GM12878 (cell line): ENCODE results near the gene CACNG4. TPM values are rescaled to one million over a fixed set of nuclear protein-coding genes. Genes with fewer than 3 reads are reported as not detected.

Experiments used
- ATAC-seq: fragments of 200-7000 bp; cut with Tn5 transposase; 3 replicates; pipeline ENCODE4 v1.9.1; 2020; ENCODE audit warnings: mild to moderate bottlenecking, moderate library complexity
- BruUV-seq: library from RNA; stranded (reverse); fragments of 400-500 nt; replicated peaks from 2 replicates; lab custom pipeline; 2021; lab: Mats Ljungman, UMichigan
- CTCF ChIA-PET: fragments of 300-600 bp; sonication (Branson Sonifier 250); formaldehyde crosslinking; extraction: SDS; loops from one replicate; lab custom pipeline; 2021; ENCODE audit warnings: inconsistent platforms; lab: Yijun Ruan, JAX
- POLR2A ChIA-PET: fragments of 350-600 bp; formaldehyde crosslinking; extraction: SDS; loops from one replicate; lab custom pipeline; 2021; ENCODE audit warnings: inconsistent platforms; lab: Charles Lee
- RAD21 ChIA-PET: fragments of 300-600 bp; sonication (Branson Sonifier 250); formaldehyde crosslinking; loops from one replicate; lab custom pipeline; 2023; ENCODE audit warnings: antibody characterized with exemption; ENCODE audit not compliant: unreplicated experiment; lab: Charles Lee
- SMC1A ChIA-PET: fragments of 300-600 bp; sonication (Branson Sonifier 250); formaldehyde crosslinking; loops from one replicate; lab custom pipeline; 2023; ENCODE audit not compliant: unreplicated experiment, uncharacterized antibody; lab: Charles Lee
- DNase-seq: peaks from one replicate; pipeline ENCODE4 v3.0.0-alpha.2; 2011; ENCODE audit warnings: low read depth, low spot score
- FAIRE-seq: peaks from 3 replicates; lab custom pipeline; 2011; peaks lifted over from hg19 to GRCh38; lab: Jason Lieb, UNC
- H2AFZ ChIP-seq: 2 replicates; pipeline ENCODE4 v1.6.0; 2011; ENCODE audit warnings: low read depth, low read length, control low read depth; ENCODE audit not compliant: control insufficient read depth
- H3K27ac ChIP-seq: 2 replicates; pipeline ENCODE4 v1.5.1; 2011; ENCODE audit warnings: control low read depth; ENCODE audit not compliant: control insufficient read depth, insufficient read depth
- H3K27me3 ChIP-seq, 2 experiments: replicated peaks in 1 of 2; 2 replicates each; pipeline versions ENCODE4 v1.6.0 to v1.6.1; 2011; ENCODE audit warnings: low read length in 1 of 2; ENCODE audit not compliant: control insufficient read depth in 2 of 2, insufficient read depth in 2 of 2
- H3K36me3 ChIP-seq, 2 experiments: 2 replicates each; pipeline ENCODE4 v1.5.1; 2011; ENCODE audit warnings: low read length in 1 of 2; ENCODE audit not compliant: control insufficient read depth in 2 of 2, insufficient read depth in 2 of 2
- H3K4me1 ChIP-seq: 2 replicates; pipeline ENCODE4 v1.6.1; 2011; ENCODE audit warnings: mild to moderate bottlenecking, low read length, moderate library complexity, mixed read lengths; ENCODE audit not compliant: control insufficient read depth, insufficient read depth
- H3K4me2 ChIP-seq: 2 replicates; pipeline ENCODE4 v1.6.0; 2011; ENCODE audit warnings: control low read depth; ENCODE audit not compliant: control insufficient read depth, insufficient read depth
- H3K4me3 ChIP-seq: fragments of 200-600 bp; sonication (generic); 2 replicates; pipeline ENCODE4 v1.5.1; 2016
- H3K79me2 ChIP-seq: 2 replicates; pipeline ENCODE4 v1.6.0; 2011; ENCODE audit warnings: low read length; ENCODE audit not compliant: control insufficient read depth, insufficient read depth
- H3K9ac ChIP-seq: 2 replicates; pipeline ENCODE4 v1.8.0; 2011; ENCODE audit warnings: low read length, control low read depth, mixed read lengths; ENCODE audit not compliant: control insufficient read depth, insufficient read depth
- H3K9me3 ChIP-seq: replicated peaks from 3 replicates; pipeline ENCODE4 v1.5.1; 2011; ENCODE audit warnings: mild to moderate bottlenecking, low read length; ENCODE audit not compliant: control insufficient read depth, insufficient read depth
- H4K20me1 ChIP-seq: 2 replicates; pipeline ENCODE4 v1.6.0; 2011; ENCODE audit not compliant: control insufficient read depth, insufficient read depth
- CHD2 ChIP-seq: IDR thresholded peaks from 2 replicates; pipeline ENCODE4 v1.6.1; 2011; ENCODE audit warnings: low read depth, low read length, improper control_type of control experiment, borderline replicate concordance
- ETV6 ChIP-seq, 2 experiments: fragments of 450-650 bp in 1 of 2; IDR thresholded peaks in 1 of 2; conservative IDR thresholded peaks in 1 of 2; 2 replicates each; pipeline ENCODE4 v1.6.1; 2014; ENCODE audit warnings: antibody characterized with exemption in 1 of 2, borderline replicate concordance in 1 of 2, low read depth in 1 of 2, mild to moderate bottlenecking in 1 of 2, moderate library complexity in 1 of 2
- FOXM1 ChIP-seq: IDR thresholded peaks from 2 replicates; pipeline ENCODE4 v1.6.1; 2012; ENCODE audit warnings: low read depth, mild to moderate bottlenecking, inconsistent platforms, low read length, moderate library complexity
- HCFC1 ChIP-seq: fragments of 150-350 bp; IDR thresholded peaks from 2 replicates; pipeline ENCODE4 v1.6.1; 2014; ENCODE audit warnings: low read length
- IKZF1 ChIP-seq: fragments of 450-650 bp; conservative IDR thresholded peaks from 2 replicates; pipeline ENCODE4 v1.6.1; 2017; ENCODE audit warnings: antibody characterized with exemption, mild to moderate bottlenecking
- NFIC ChIP-seq: IDR thresholded peaks from 2 replicates; pipeline ENCODE4 v1.6.1; 2012; ENCODE audit warnings: low read depth, mild to moderate bottlenecking, inconsistent platforms, low read length, moderate library complexity
- RUNX3 ChIP-seq: IDR thresholded peaks from 2 replicates; pipeline ENCODE4 v1.6.1; 2012; ENCODE audit warnings: low read length, inconsistent platforms
- SMC3 ChIP-seq: IDR thresholded peaks from 2 replicates; pipeline ENCODE4 v1.6.1; 2011; ENCODE audit warnings: low read length, improper control_type of control experiment, borderline replicate concordance
- SREBF2 ChIP-seq: IDR thresholded peaks from 2 replicates; pipeline ENCODE4 v1.6.1; 2012; ENCODE audit warnings: mild to moderate bottlenecking, low read length
- WGBS: methylation state at CpG from one replicate; pipeline ENCODE4 v1.1.6; 2016; ENCODE audit warnings: low lambda C conversion rate; ENCODE audit not compliant: insufficient replicate concordance, insufficient coverage; ENCODE audit errors: missing lambda C conversion rate; 5-methylcytosine and 5-hydroxymethylcytosine counted together
- in situ Hi-C: fragments of 300-500 bp; cut with MboI; formaldehyde crosslinking; loops from 9 replicates; pipeline ENCODE4 v1.14.3; 2018; ENCODE audit warnings: mixed read lengths
- intact Hi-C: fragments of 100-400 bp; cut with micrococcal nuclease; formaldehyde crosslinking; loops from one replicate; pipeline ENCODE4 v1.14.2; 2022; ENCODE audit not compliant: unreplicated experiment
- polyA plus RNA-seq, 11 experiments: library from polyadenylated mRNA; depleted of rRNA in 4 of 11; unstranded in 6 of 11; stranded (reverse) in 5 of 11; fragments of >200 nt; fragmentation: Nextera tagmentation in 4 of 11; fragmentation: Illumina TruSeq in 1 of 11; extraction: Ambion mirVana in 4 of 11; extraction: Trizol in 1 of 11; gene quantifications; 1 replicate in 1 of 11; 2 replicates in 10 of 11; pipeline versions ENCODE4 v1.2.1 to v1.2.3, GENCODE V29; 2011 to 2016; ENCODE audit warnings: inconsistent platforms in 2 of 11, missing spikeins in 2 of 11, low read depth in 1 of 11
- total RNA-seq, 4 experiments: library from RNA; depleted of rRNA in 3 of 4; stranded (reverse); fragments of >200 nt in 3 of 4; fragmentation: Illumina TruSeq in 1 of 4; extraction: Trizol in 1 of 4; gene quantifications; 2 replicates each; pipeline versions ENCODE4 v1.2.1 to v1.2.3, GENCODE V29; 2013 to 2021
- TF ChIP-seq, protein P1 (sequence below): fragments of 450-650 bp; formaldehyde crosslinking; IDR thresholded peaks from 2 replicates; pipeline ENCODE4 v1.4.0; 2020; ENCODE audit warnings: mild to moderate bottlenecking, moderate library complexity
- TF ChIP-seq, protein P2 (sequence below): fragments of 450-650 bp; IDR thresholded peaks from 2 replicates; pipeline ENCODE4 v1.6.1; 2017; ENCODE audit warnings: antibody characterized with exemption, mild to moderate bottlenecking, moderate library complexity
- TF ChIP-seq, protein P3 (sequence below): fragments of 450-650 bp; formaldehyde crosslinking; IDR thresholded peaks from 2 replicates; pipeline ENCODE4 v1.4.0; 2022; ENCODE audit warnings: mild to moderate bottlenecking, moderate library complexity

The CACNG4 gene
- total and polyA plus RNA-seq, 10 of the 15 experiments (the other 5 are each of a cell fraction or from before 2014, with no cell fraction given) = 0.08 TPM; not detected in 8

DNA sequence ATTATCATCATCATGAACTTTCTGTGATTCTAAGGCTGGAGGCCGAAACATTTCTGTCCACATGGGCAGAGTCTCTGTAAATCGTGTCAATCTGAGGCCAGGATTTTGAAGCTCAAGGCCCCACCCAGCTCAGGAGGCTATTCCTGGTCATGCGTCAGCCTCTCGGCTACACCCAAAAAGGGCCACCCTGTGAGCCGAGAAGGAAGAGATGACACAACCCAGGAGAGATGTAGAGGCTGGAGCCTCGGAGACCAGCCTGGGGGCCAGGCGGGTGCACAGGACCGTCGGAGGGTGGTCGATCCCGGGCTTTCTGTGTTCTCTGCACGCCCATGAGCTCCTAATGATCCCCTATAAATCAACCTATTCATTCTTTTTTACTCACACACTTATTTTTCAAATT is 78.8 kb downstream of the CACNG4 start (continued):
- TF ChIP-seq, protein P1, sequence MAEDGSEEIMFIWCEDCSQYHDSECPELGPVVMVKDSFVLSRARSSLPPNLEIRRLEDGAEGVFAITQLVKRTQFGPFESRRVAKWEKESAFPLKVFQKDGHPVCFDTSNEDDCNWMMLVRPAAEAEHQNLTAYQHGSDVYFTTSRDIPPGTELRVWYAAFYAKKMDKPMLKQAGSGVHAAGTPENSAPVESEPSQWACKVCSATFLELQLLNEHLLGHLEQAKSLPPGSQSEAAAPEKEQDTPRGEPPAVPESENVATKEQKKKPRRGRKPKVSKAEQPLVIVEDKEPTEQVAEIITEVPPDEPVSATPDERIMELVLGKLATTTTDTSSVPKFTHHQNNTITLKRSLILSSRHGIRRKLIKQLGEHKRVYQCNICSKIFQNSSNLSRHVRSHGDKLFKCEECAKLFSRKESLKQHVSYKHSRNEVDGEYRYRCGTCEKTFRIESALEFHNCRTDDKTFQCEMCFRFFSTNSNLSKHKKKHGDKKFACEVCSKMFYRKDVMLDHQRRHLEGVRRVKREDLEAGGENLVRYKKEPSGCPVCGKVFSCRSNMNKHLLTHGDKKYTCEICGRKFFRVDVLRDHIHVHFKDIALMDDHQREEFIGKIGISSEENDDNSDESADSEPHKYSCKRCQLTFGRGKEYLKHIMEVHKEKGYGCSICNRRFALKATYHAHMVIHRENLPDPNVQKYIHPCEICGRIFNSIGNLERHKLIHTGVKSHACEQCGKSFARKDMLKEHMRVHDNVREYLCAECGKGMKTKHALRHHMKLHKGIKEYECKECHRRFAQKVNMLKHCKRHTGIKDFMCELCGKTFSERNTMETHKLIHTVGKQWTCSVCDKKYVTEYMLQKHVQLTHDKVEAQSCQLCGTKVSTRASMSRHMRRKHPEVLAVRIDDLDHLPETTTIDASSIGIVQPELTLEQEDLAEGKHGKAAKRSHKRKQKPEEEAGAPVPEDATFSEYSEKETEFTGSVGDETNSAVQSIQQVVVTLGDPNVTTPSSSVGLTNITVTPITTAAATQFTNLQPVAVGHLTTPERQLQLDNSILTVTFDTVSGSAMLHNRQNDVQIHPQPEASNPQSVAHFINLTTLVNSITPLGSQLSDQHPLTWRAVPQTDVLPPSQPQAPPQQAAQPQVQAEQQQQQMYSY = no peak
- TF ChIP-seq RUNX3 = no peak
- TF ChIP-seq, protein P2, sequence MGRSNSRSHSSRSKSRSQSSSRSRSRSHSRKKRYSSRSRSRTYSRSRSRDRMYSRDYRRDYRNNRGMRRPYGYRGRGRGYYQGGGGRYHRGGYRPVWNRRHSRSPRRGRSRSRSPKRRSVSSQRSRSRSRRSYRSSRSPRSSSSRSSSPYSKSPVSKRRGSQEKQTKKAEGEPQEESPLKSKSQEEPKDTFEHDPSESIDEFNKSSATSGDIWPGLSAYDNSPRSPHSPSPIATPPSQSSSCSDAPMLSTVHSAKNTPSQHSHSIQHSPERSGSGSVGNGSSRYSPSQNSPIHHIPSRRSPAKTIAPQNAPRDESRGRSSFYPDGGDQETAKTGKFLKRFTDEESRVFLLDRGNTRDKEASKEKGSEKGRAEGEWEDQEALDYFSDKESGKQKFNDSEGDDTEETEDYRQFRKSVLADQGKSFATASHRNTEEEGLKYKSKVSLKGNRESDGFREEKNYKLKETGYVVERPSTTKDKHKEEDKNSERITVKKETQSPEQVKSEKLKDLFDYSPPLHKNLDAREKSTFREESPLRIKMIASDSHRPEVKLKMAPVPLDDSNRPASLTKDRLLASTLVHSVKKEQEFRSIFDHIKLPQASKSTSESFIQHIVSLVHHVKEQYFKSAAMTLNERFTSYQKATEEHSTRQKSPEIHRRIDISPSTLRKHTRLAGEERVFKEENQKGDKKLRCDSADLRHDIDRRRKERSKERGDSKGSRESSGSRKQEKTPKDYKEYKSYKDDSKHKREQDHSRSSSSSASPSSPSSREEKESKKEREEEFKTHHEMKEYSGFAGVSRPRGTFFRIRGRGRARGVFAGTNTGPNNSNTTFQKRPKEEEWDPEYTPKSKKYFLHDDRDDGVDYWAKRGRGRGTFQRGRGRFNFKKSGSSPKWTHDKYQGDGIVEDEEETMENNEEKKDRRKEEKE = no peak

DNA sequence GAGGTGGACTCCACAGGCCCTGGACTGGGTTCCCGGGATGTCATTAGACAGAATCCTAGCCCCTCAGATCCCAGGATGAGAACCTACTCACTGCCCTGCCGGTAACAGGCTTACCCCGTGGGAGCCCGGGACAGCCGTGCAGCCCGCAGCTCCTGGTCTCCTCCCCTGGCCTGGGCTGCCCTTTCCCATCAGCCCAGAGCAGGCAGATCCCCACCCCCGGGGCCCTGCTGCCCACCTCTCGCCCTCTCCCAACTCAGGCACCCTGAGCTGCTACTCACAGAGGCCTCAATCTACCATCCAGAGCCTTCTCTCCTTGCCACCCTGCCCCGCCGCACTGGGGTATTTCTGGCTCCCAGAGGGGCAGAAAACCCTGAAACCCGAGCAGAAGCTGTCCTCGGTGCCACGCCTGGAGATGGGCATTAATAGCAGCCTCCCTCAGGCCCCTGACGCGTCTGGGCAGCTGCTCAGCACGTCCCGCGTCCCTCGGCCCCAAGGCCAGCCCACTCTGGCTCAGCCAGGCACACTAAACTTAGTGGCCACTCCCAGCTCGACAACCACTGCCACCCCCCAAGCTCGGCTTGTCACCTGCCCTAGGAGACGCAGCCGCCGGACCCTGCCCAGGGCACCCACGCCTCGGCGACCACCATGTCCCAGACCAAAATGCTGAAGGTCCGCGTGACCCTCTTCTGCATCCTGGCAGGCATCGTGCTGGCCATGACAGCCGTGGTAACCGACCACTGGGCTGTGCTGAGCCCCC is 79.7 kb downstream of the CACNG4 start, which contains the start of gene CACNG1:
TSS of gene CACNG1 (plus strand) at position 539 of the 757 bp plus-strand sequence. CDS start at position 646, 107 bp downstream.
- Histone ChIP-seq H3K4me1 (no peaks in the 10 kb centered on the region), H3K27me3 (no peaks in the 10 kb centered on the region), H2AFZ (no peak within 1 kb of the TSS), H3K9ac (no peak within 1 kb of the TSS), H3K27ac (no peak within 1 kb of the TSS), H3K9me3 (peaks cover 3% of the 10 kb centered on the region), H3K4me3 (no peak within 1 kb of the TSS), H4K20me1 (no peaks in the 10 kb centered on the region), H3K79me2 (no peaks in the 10 kb centered on the region), H3K4me2 (no peak within 1 kb of the TSS), H3K36me3 (no peaks in the 10 kb centered on the region)
- DNase-seq (no peak), FAIRE-seq (no peak), ATAC-seq (no peak)
- in situ Hi-C loops = no loop called here
- ChIA-PET RAD21 (no interaction called here), SMC1A (interaction anchor here (2.7 kb wide), 1 partner anchor 37 kb away, joined by 13 read pairs; no protein-coding TSS in a partner anchor), CTCF (interaction anchor here (3.0 kb wide), 1 partner anchor 38 kb away, joined by 9 read pairs; no protein-coding TSS in a partner anchor), POLR2A (interaction anchor here (0.6 kb wide), 1 partner anchor 233 kb away, joined by 3 read pairs; no protein-coding TSS in a partner anchor)
- no TSS peak for BruUV-seq
- 70% methylated on average over 32 of the region's 32 CpGs for WGBS
- intact Hi-C loops = no loop called here
- TF ChIP-seq IKZF1 (no peak), ETV6 (conservative IDR thresholded peaks at IDR 0.05 in 1 of 2, IDR thresholded peaks at IDR 0.05 in 1 of 2; ENCODE audit: borderline replicate concordance in 1 of 2, low read depth in 1 of 2) (no peak), SMC3 (no peak), CHD2 (no peak), HCFC1 (no peak), SREBF2 (no peak), NFIC (no peak), FOXM1 (no peak)
- TF ChIP-seq, protein P3, sequence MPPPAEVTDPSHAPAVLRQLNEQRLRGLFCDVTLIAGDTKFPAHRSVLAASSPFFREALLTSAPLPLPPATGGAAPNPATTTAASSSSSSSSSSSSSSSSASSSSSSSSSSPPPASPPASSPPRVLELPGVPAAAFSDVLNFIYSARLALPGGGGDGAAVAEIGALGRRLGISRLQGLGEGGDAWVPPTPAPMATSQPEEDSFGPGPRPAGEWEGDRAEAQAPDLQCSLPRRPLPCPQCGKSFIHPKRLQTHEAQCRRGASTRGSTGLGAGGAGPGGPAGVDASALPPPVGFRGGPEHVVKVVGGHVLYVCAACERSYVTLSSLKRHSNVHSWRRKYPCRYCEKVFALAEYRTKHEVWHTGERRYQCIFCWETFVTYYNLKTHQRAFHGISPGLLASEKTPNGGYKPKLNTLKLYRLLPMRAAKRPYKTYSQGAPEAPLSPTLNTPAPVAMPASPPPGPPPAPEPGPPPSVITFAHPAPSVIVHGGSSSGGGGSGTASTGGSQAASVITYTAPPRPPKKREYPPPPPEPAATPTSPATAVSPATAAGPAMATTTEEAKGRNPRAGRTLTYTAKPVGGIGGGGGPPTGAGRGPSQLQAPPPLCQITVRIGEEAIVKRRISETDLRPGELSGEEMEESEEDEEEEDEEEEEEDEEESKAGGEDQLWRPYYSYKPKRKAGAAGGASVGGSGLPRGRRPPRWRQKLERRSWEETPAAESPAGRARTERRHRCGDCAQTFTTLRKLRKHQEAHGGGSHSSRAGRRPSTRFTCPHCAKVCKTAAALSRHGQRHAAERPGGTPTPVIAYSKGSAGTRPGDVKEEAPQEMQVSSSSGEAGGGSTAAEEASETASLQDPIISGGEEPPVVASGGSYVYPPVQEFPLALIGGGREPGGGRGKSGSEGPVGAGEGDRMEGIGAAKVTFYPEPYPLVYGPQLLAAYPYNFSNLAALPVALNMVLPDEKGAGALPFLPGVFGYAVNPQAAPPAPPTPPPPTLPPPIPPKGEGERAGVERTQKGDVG = no peak
